CD4-positive, alpha-beta memory T cell (primary cell): ENCODE measurements around the gene CHST7. TPM values are rescaled to one million over a fixed set of nuclear protein-coding genes. Genes with fewer than 3 reads are reported as not detected.
A peak's percentile ranks its signal among the peaks of the same experiment; 100 is the strongest.

Experiments
- CTCF ChIA-PET: fragments of 350-600 bp; sonication (Branson Sonifier 250); formaldehyde crosslinking; loops from one replicate; lab custom pipeline; 2021; ENCODE audit warnings: inconsistent platforms; ENCODE audit not compliant: partially characterized antibody; lab: Charles Lee
- POLR2A ChIA-PET: fragments of 350-600 bp; sonication (Branson Sonifier 250); formaldehyde crosslinking; loops from one replicate; lab custom pipeline; 2021; ENCODE audit not compliant: partially characterized antibody; lab: Charles Lee
- DNase-seq, 5 donors: peaks; one replicate each; pipeline versions ENCODE4 v3.0.0 to v3.0.0-alpha.2; 2020 to 2022; ENCODE audit warnings: mixed read lengths in 1 of 5
- H3K27ac ChIP-seq: one replicate; pipeline ENCODE4 v1.7.0; 2013; ENCODE audit warnings: low read depth, low read length
- H3K27me3 ChIP-seq: 2 replicates; pipeline ENCODE4 v1.7.0; 2013; ENCODE audit warnings: mild to moderate bottlenecking, low read length, moderate library complexity; ENCODE audit not compliant: insufficient read depth
- H3K36me3 ChIP-seq: 2 replicates; pipeline ENCODE4 v1.7.0; 2013; ENCODE audit warnings: mild to moderate bottlenecking, low read length, moderate library complexity; ENCODE audit not compliant: insufficient read depth
- H3K4me1 ChIP-seq: 2 replicates; pipeline ENCODE4 v1.7.0; 2013; ENCODE audit warnings: mild to moderate bottlenecking, low read length, moderate library complexity; ENCODE audit not compliant: insufficient read depth
- H3K4me3 ChIP-seq, 2 donors: one replicate each; pipeline ENCODE4 v1.7.0; 2013; ENCODE audit warnings: low read length in 2 of 2, mild to moderate bottlenecking in 1 of 2
- H3K9me3 ChIP-seq, 2 donors: one replicate each; pipeline ENCODE4 v1.7.0; 2013; ENCODE audit warnings: low read length in 2 of 2, control low read depth in 1 of 2; ENCODE audit not compliant: control insufficient read depth in 1 of 2
- H3K27ac Mint-ChIP-seq, 7 donors: one replicate each; pipeline ENCODE4 v1.8.0; 2020 to 2021; ENCODE audit warnings: mixed read lengths in 7 of 7, mild to moderate bottlenecking in 6 of 7, inconsistent platforms in 3 of 7, moderate library complexity in 3 of 7
- H3K27me3 Mint-ChIP-seq, 2 donors: one replicate each; pipeline ENCODE4 v1.8.0; 2020 to 2021; ENCODE audit warnings: mixed read lengths in 2 of 2
- H3K36me3 Mint-ChIP-seq, 2 donors: one replicate each; pipeline ENCODE4 v1.8.0; 2020 to 2021; ENCODE audit warnings: mixed read lengths in 2 of 2, inconsistent platforms in 1 of 2, mild to moderate bottlenecking in 1 of 2
- H3K4me1 Mint-ChIP-seq, 4 donors: one replicate each; pipeline ENCODE4 v1.8.0; 2020 to 2021; ENCODE audit warnings: mixed read lengths in 4 of 4, mild to moderate bottlenecking in 1 of 4
- H3K4me3 Mint-ChIP-seq, 8 donors: one replicate each; pipeline ENCODE4 v1.8.0; 2020 to 2021; ENCODE audit warnings: mixed read lengths in 8 of 8, mild to moderate bottlenecking in 7 of 8, moderate library complexity in 6 of 8, inconsistent platforms in 3 of 8
- H3K9me3 Mint-ChIP-seq, 8 donors: one replicate each; pipeline ENCODE4 v1.8.0; 2020 to 2021; ENCODE audit warnings: mixed read lengths in 8 of 8, mild to moderate bottlenecking in 5 of 8, inconsistent platforms in 3 of 8, moderate library complexity in 1 of 8
- intact Hi-C: fragments of 100-400 bp; cut with micrococcal nuclease; formaldehyde crosslinking; loops from one replicate; pipeline ENCODE4 v1.15.1; 2023
- polyA plus RNA-seq, 2 donors: library from polyadenylated mRNA; unstranded; fragments of 300-500 nt; fragmentation: Illumina TruSeq; gene quantifications; one replicate each; pipeline ENCODE4 v1.2.3, GENCODE V29; 2021
- total RNA-seq, 2 experiments: library from RNA; stranded (reverse); gene quantifications; one replicate each; pipeline ENCODE4 v1.2.3, GENCODE V29; 2021

Gene CHST7
- total and polyA plus RNA-seq, 4 experiments from 2014 or later: 8.9 to 16.2 (median 11.6) TPM

DNA sequence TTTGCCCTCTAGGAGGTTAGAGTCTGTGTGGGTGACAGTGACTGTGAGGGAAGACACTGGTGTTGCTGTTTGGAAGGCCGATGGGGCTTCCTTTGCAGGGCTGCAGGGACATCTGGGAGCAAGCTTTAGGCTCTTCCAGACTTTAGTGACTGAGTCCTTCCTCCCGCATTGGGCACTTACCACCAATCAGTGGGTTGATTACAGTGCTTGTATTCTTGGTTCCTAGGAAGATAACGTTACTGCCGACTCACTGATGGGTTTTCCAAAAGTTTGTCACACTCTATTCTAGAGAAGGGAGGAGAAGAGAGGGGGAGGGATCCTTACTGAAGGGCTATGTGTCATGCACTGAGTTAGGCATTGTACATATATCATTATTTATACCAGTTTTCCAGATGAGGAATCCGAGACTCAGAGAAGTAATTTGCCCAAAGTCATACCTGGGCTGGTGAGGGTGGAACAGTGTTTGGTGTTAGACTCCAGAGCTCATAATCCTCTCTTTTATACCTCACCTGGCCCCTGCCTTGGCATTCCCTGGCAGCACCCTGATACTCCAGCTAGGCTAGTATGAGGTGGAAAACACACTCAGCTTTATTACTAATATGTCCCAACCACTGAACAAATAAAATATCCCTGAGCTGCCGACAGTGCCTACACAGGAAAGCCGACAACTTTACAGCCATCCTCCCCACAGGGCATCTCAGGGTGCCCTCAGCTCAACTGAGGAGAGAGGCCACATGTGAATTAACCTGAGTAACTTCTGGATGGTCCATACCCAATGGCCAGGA, 3.8 kb downstream of the CHST7 start:
- peak overlapping the region in 1 of 2 donors; percentile 69 for H3K4me3 ChIP-seq
- intact Hi-C loops: no loop called here

DNA sequence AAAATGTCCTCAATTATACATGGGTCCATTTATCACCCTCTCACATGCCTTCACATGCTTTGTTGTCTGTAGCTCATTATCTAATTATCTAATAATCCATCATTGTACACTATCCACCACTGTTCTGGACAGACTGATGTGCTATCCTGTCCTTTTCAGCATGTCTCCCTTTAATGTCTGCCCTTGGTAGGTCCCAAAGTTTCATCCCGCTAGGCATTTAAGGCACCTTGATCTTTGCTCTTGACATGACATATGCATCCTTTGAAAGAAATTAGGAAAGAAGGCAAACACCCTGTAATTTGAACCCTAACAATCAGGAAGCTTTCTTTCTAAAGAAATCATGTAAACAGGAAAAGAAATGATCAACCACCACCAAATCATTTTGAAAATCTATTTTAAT, 5.7 kb downstream of the CHST7 start:
- intact Hi-C loops: no loop called here
- no peak overlapping the region for H3K27ac ChIP-seq
- H3K27me3 ChIP-seq: no peaks in the 10 kb centered on the region
- no peak overlapping the region for H3K4me3 ChIP-seq
- H3K4me1 ChIP-seq: peaks cover 56% of the 10 kb centered on the region
- H3K9me3 Mint-ChIP-seq: peaks cover 0 to 2% (median 0%) of the 10 kb centered on the region in 8 donors
- CTCF ChIA-PET: interaction anchor here (0.7 to 7.3 kb wide), 6 partner anchors 9 to 63 kb away, joined by 3 to 39 read pairs (median 4); no protein-coding TSS in a partner anchor
- no peaks in the 10 kb centered on the region for H3K27me3 Mint-ChIP-seq
- POLR2A ChIA-PET: interaction anchor here (0.8 to 7.0 kb wide), 5 partner anchors 9 to 63 kb away, joined by 3 to 83 read pairs (median 5); no protein-coding TSS in a partner anchor
- no peaks in the 10 kb centered on the region for H3K9me3 ChIP-seq
- H3K36me3 Mint-ChIP-seq: peaks cover 0 to 17% of the 10 kb centered on the region in 2 donors
- peak overlapping the region in 5 of 7 donors; percentile 12 to 73 (median 38) for H3K27ac Mint-ChIP-seq
- no peak for DNase-seq
- H3K4me3 Mint-ChIP-seq: peak overlapping the region; percentile 1 to 68 (median 42)
- no peaks in the 10 kb centered on the region for H3K36me3 ChIP-seq
- H3K4me1 Mint-ChIP-seq: peaks cover 29 to 71% (median 43%) of the 10 kb centered on the region in 4 donors

More for the DNA sequence above, 3.8 kb downstream of the CHST7 start:
- no peaks in the 10 kb centered on the region for H3K27me3 ChIP-seq
- peaks cover 55% of the 10 kb centered on the region for H3K4me1 ChIP-seq
- no peak overlapping the region for H3K27ac ChIP-seq
- Mint-ChIP-seq H3K4me1 (peaks cover 28 to 65% (median 41%) of the 10 kb centered on the region in 4 donors), H3K4me3 (peak overlapping the region; percentile 76 to 91 (median 86)), H3K27ac (peak overlapping the region in 6 of 7 donors; percentile 4 to 75 (median 38)), H3K27me3 (no peaks in the 10 kb centered on the region), H3K36me3 (peaks cover 0 to 15% of the 10 kb centered on the region in 2 donors), H3K9me3 (peaks cover 0 to 2% (median 0%) of the 10 kb centered on the region in 8 donors)
- DNase-seq: no peak
- CTCF ChIA-PET: interaction anchor here (1.7 to 7.3 kb wide), 3 partner anchors 11 to 65 kb away, joined by 7 to 39 read pairs (median 14); no protein-coding TSS in a partner anchor
- POLR2A ChIA-PET: interaction anchor here (0.8 to 7.0 kb wide), 2 partner anchors 11 to 35 kb away, joined by 3 to 83 read pairs; no protein-coding TSS in a partner anchor
- H3K9me3 ChIP-seq: no peaks in the 10 kb centered on the region
- H3K36me3 ChIP-seq: no peaks in the 10 kb centered on the region

DNA sequence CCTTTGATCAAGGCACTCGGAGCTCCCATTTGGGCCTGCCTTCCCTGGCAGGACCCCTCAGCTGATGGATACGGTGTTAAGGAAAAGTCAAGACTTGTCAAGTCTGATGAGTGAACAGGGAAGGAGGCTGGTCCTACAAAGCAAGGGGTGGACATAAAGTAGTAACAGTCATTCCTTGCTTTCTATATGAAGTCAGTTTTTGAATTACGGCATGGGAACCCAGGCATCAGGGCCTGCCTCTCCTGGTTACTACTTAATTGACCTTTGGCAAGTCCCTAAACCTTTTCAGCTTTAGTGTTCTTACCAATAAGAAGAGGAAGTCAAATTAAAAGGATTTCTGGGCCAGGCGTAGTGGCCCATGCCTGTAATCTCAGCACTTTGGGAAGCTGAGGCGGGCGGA, 7.0 kb downstream of the CHST7 start:
- H3K4me3 ChIP-seq: no peak overlapping the region
- H3K27ac ChIP-seq: no peak overlapping the region
- CTCF ChIA-PET: interaction anchor here (0.9 to 7.3 kb wide), 2 partner anchors 8 to 70 kb away, joined by 3 to 39 read pairs; no protein-coding TSS in a partner anchor
- peak overlapping the region in 3 of 7 donors; percentile 5 to 81 (median 13) for H3K27ac Mint-ChIP-seq
- no peaks in the 10 kb centered on the region for H3K27me3 ChIP-seq
- intact Hi-C loops: no loop called here
- no peaks in the 10 kb centered on the region for H3K36me3 ChIP-seq
- peaks cover 0 to 17% of the 10 kb centered on the region in 2 donors for H3K36me3 Mint-ChIP-seq
- POLR2A ChIA-PET: no interaction called here
- no peak for DNase-seq
- no peaks in the 10 kb centered on the region for H3K9me3 ChIP-seq
- H3K4me1 ChIP-seq: peaks cover 63% of the 10 kb centered on the region
- peaks cover 0 to 2% (median 0%) of the 10 kb centered on the region in 8 donors for H3K9me3 Mint-ChIP-seq
- H3K4me3 Mint-ChIP-seq: peak overlapping the region in 2 of 8 donors; percentile 22 to 29
- no peaks in the 10 kb centered on the region for H3K27me3 Mint-ChIP-seq
- peaks cover 30 to 73% (median 45%) of the 10 kb centered on the region in 4 donors for H3K4me1 Mint-ChIP-seq

DNA sequence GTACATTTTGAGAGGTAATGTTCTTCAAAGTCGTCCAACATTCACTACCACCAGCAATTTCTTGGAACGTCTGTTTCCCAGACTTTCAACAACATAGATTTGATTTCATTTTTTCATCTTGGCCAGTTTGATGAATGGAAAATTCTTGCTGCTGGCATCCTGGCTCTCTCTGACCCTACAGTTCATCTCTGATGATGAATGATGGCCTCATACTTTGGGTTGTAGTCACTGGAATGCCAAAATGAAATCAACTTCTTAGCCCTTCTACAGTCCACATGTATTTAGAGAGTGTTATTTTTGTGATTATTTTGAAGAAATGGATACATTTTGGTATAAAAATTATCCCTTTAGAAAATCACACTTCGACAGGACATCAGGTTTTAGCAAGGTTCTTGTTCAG, 8.8 kb downstream of the CHST7 start:
- POLR2A ChIA-PET: no interaction called here
- DNase-seq: no peak
- intact Hi-C loops: no loop called here
- CTCF ChIA-PET: no interaction called here
- Histone ChIP-seq H3K36me3 (no peaks in the 10 kb centered on the region), H3K4me1 (peaks cover 64% of the 10 kb centered on the region), H3K27me3 (no peaks in the 10 kb centered on the region), H3K27ac (no peak overlapping the region), H3K9me3 (no peaks in the 10 kb centered on the region), H3K4me3 (no peak overlapping the region)
- Mint-ChIP-seq H3K4me3 (peak overlapping the region in 1 of 8 donors; percentile 55), H3K27ac (no peak overlapping the region), H3K36me3 (peaks cover 0 to 16% of the 10 kb centered on the region in 2 donors), H3K9me3 (peaks cover 0 to 2% (median 0%) of the 10 kb centered on the region in 8 donors), H3K27me3 (no peaks in the 10 kb centered on the region), H3K4me1 (peaks cover 27 to 72% (median 42%) of the 10 kb centered on the region in 4 donors)

DNA sequence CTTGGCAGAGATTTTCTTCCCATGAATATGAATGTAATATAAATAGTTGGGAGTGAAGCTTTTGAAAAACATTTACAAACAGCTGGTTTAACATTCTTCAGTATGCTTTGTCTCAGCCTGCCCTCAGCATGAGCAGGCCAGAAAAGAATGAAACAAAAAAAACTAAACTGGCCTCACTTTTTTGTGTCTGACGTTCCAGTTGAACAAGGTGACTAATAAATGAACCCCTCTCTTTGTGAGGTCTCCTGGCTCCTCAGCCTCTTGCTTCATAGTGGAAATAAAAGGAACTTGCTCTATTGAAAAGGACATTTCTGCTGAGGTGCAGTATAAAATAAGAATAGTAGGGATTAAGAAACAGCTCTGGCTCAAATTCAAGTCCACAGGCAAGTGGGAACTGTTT, 9.4 kb downstream of the CHST7 start:
- no peaks in the 10 kb centered on the region for H3K27me3 ChIP-seq
- no peaks in the 10 kb centered on the region for H3K9me3 ChIP-seq
- H3K4me3 ChIP-seq: no peak overlapping the region
- H3K9me3 Mint-ChIP-seq: peaks cover 0 to 2% (median 0%) of the 10 kb centered on the region in 8 donors
- peaks cover 0 to 11% of the 10 kb centered on the region in 2 donors for H3K36me3 Mint-ChIP-seq
- peak overlapping the region in 1 of 8 donors; percentile 12 for H3K4me3 Mint-ChIP-seq
- intact Hi-C loops: no loop called here
- H3K4me1 Mint-ChIP-seq: peaks cover 25 to 70% (median 43%) of the 10 kb centered on the region in 4 donors
- H3K27ac ChIP-seq: no peak overlapping the region
- peaks cover 64% of the 10 kb centered on the region for H3K4me1 ChIP-seq
- ChIA-PET POLR2A (interaction anchor here (1.2 kb wide), 1 partner anchor 9 kb away, joined by 3 read pairs; no protein-coding TSS in a partner anchor), CTCF (no interaction called here)
- DNase-seq: no peak
- no peaks in the 10 kb centered on the region for H3K36me3 ChIP-seq
- no peaks in the 10 kb centered on the region for H3K27me3 Mint-ChIP-seq
- H3K27ac Mint-ChIP-seq: no peak overlapping the region

DNA sequence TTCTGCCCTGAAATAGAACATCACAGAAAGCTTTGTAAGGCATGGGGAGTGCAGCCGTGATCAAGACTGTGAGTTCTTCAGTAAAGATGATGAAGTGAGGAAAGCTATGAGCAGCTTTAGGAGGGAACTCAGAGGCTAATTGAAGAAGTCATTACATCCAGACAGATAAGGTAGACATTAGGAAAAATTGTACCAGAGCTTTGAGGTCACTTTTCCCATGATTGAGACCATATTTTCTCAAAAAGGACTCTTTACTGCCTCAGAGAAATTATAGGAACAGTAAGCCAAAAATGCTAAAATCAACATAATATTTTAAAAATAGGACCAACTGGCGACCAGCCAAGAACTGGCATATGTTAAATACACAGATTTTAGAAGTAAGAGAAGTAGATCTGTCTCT, 11.2 kb downstream of the CHST7 start:
- intact Hi-C loops: no loop called here
- H3K36me3 Mint-ChIP-seq: peaks cover 0 to 6% of the 10 kb centered on the region in 2 donors

More for the DNA sequence above, 11.2 kb downstream of the CHST7 start:
- H3K27me3 ChIP-seq: no peaks in the 10 kb centered on the region
- peak overlapping the region in 2 of 8 donors; percentile 17 to 39 for H3K4me3 Mint-ChIP-seq
- no peaks in the 10 kb centered on the region for H3K9me3 ChIP-seq
- DNase-seq: no peak
- no peaks in the 10 kb centered on the region for H3K36me3 ChIP-seq
- no peaks in the 10 kb centered on the region for H3K27me3 Mint-ChIP-seq
- peak overlapping the region in 3 of 7 donors; percentile 34 to 66 (median 53) for H3K27ac Mint-ChIP-seq
- no peak overlapping the region for H3K27ac ChIP-seq
- H3K9me3 Mint-ChIP-seq: no peaks in the 10 kb centered on the region
- H3K4me3 ChIP-seq: no peak overlapping the region
- CTCF ChIA-PET: no interaction called here
- H3K4me1 ChIP-seq: peaks cover 65% of the 10 kb centered on the region
- peaks cover 26 to 68% (median 46%) of the 10 kb centered on the region in 4 donors for H3K4me1 Mint-ChIP-seq
- POLR2A ChIA-PET: interaction anchor here (1.1 kb wide), 1 partner anchor 9 kb away, joined by 3 read pairs; no protein-coding TSS in a partner anchor
